Measurements from ENCODE around the gene LIMS1.
"Not testable (repeated sequence)": the region's sequence is repeated elsewhere in the genome, so short reads cannot be mapped to it uniquely, and the experiment has no call there.

LIMS1 gene

GRCh38 chr2:108704871-108705270 is 170.6 kb downstream of the LIMS1 start:
- DNase-seq: no peak
- no peak overlapping the region for H2AFZ ChIP-seq (ENCODE audit: insufficient read depth, low read length, poor library complexity)
- H3K14ac ChIP-seq (ENCODE audit: low read length): no peak overlapping the region
- no peak overlapping the region for H2BK12ac ChIP-seq (ENCODE audit: low read length)
- H3K79me2 ChIP-seq (ENCODE audit: control insufficient read depth, insufficient read depth, low read length, poor library complexity): no peaks in the 10 kb centered on the region
- no peak overlapping the region for H3K4me3 ChIP-seq (ENCODE audit: low read depth, low read length)
- H3K23ac ChIP-seq (ENCODE audit: low read length): no peak overlapping the region
- H3K36me3 ChIP-seq (ENCODE audit: control insufficient read depth in 1 of 2, insufficient read depth in 2 of 2, low read length in 2 of 2): no peaks in the 10 kb centered on the region
- no peaks in the 10 kb centered on the region for H3K27me3 ChIP-seq (ENCODE audit: insufficient read depth, low read length)
- H2BK120ac ChIP-seq (ENCODE audit: insufficient read depth, low read length, poor library complexity): no peak overlapping the region
- no peaks in the 10 kb centered on the region for H3K4me1 ChIP-seq (ENCODE audit: control insufficient read depth in 1 of 2, insufficient read depth in 2 of 2, low read length in 2 of 2)
- no CpG with 5 or more reads among the region's 1 CpG for WGBS (ENCODE audit: extremely low coverage, insufficient coverage, insufficient read length)
- H3K9me3 ChIP-seq (ENCODE audit: insufficient read depth, low read depth, low read length): no peaks in the 10 kb centered on the region
- no peak overlapping the region for H4K91ac ChIP-seq (ENCODE audit: low read depth, low read length)
- H3K4me2 ChIP-seq (ENCODE audit: low read length): no peak overlapping the region
- H2BK5ac ChIP-seq (ENCODE audit: low read depth, low read length, poor library complexity): no peak overlapping the region
- no peak overlapping the region for H3K27ac ChIP-seq (ENCODE audit: low read depth, low read length)
- H3K79me1 ChIP-seq (ENCODE audit: low read length): no peaks in the 10 kb centered on the region
- no peak overlapping the region for H3K4ac ChIP-seq (ENCODE audit: low read depth, low read length)
- no peak overlapping the region for H3K18ac ChIP-seq (ENCODE audit: low read length)
- no peak overlapping the region for H2AK5ac ChIP-seq (ENCODE audit: low read length)
- H4K8ac ChIP-seq (ENCODE audit: low read depth, low read length): no peak overlapping the region
- no peak overlapping the region for H4K12ac ChIP-seq (ENCODE audit: low read depth, low read length)
- H3K9ac ChIP-seq (ENCODE audit: low read length): no peak overlapping the region

DNA sequence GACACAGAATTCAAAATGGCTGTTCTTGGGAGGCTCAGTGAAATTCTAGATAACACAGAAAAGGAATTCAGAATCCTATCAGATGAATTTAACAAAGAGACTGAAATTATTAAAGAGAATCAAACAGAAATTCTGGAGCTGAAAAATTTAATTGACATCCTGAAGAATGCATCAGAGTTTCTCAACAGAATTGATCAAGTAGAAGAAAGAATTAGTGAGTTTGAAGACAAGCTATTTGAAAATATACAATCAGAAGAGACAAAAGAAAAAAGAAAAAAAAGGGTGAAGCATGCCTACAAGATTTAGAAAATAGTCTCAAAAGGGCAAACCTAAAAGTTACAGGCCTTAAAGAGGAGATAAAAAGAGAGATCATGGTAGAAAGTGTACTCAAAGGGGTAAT is 173.0 kb downstream of the LIMS1 start:
- no peak overlapping the region for H3K23ac ChIP-seq (ENCODE audit: low read length)

DNA sequence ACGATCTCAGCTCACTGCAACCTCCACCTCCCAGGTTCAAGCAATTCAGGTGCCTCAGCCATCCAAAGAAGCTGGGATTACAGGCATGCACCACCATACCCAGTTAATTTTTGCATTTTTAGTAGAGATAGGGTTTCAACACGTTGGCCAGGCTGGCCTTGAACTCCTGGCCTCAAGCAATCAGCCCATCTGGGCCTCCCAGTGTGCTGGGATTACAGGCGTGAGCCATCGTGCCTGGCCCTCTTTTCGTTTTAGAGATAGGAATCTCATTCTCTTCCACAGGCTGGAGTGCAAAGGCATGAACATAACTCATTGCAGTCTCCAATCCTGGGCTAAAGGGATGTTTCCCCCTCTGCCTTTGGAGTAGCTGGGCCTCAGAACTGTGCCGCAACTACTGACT is 182.7 kb downstream of the LIMS1 start:
- no CpG with 5 or more reads among the region's 6 CpGs for WGBS (ENCODE audit: extremely low coverage, insufficient coverage, insufficient read length)
- not testable (repeated sequence) for H2AK5ac ChIP-seq (ENCODE audit: low read length); H3K27ac ChIP-seq (ENCODE audit: low read depth, low read length); H3K79me2 ChIP-seq (ENCODE audit: control insufficient read depth, insufficient read depth, low read length, poor library complexity); H3K9me3 ChIP-seq (ENCODE audit: insufficient read depth, low read depth, low read length); H3K4me3 ChIP-seq (ENCODE audit: low read depth, low read length); H3K27me3 ChIP-seq (ENCODE audit: insufficient read depth, low read length); H2BK5ac ChIP-seq (ENCODE audit: low read depth, low read length, poor library complexity); H3K36me3 ChIP-seq (ENCODE audit: control insufficient read depth in 1 of 2, insufficient read depth in 2 of 2, low read length in 2 of 2); H3K9ac ChIP-seq (ENCODE audit: low read length); H2BK12ac ChIP-seq (ENCODE audit: low read length); H3K23ac ChIP-seq (ENCODE audit: low read length); DNase-seq; H3K79me1 ChIP-seq (ENCODE audit: low read length); H3K14ac ChIP-seq (ENCODE audit: low read length); H2AFZ ChIP-seq (ENCODE audit: insufficient read depth, low read length, poor library complexity); H4K91ac ChIP-seq (ENCODE audit: low read depth, low read length); H2BK120ac ChIP-seq (ENCODE audit: insufficient read depth, low read length, poor library complexity); H3K18ac ChIP-seq (ENCODE audit: low read length); H4K12ac ChIP-seq (ENCODE audit: low read depth, low read length); H3K4me2 ChIP-seq (ENCODE audit: low read length); H3K4ac ChIP-seq (ENCODE audit: low read depth, low read length); H3K4me1 ChIP-seq (ENCODE audit: control insufficient read depth in 1 of 2, insufficient read depth in 2 of 2, low read length in 2 of 2); H4K8ac ChIP-seq (ENCODE audit: low read depth, low read length)

More for the DNA sequence above, 173.0 kb downstream of the LIMS1 start:
- Histone ChIP-seq H2AK5ac (ENCODE audit: low read length) (no peak overlapping the region), H3K79me1 (ENCODE audit: low read length) (no peaks in the 10 kb centered on the region), H3K79me2 (ENCODE audit: control insufficient read depth, insufficient read depth, low read length, poor library complexity) (no peaks in the 10 kb centered on the region), H3K9ac (ENCODE audit: low read length) (no peak overlapping the region), H3K4me1 (ENCODE audit: control insufficient read depth in 1 of 2, insufficient read depth in 2 of 2, low read length in 2 of 2) (no peaks in the 10 kb centered on the region), H4K12ac (ENCODE audit: low read depth, low read length) (no peak overlapping the region), H2BK5ac (ENCODE audit: low read depth, low read length, poor library complexity) (no peak overlapping the region), H4K8ac (ENCODE audit: low read depth, low read length) (no peak overlapping the region), H3K14ac (ENCODE audit: low read length) (no peak overlapping the region), H3K4me3 (ENCODE audit: low read depth, low read length) (no peak overlapping the region), H3K27me3 (ENCODE audit: insufficient read depth, low read length) (no peaks in the 10 kb centered on the region), H2AFZ (ENCODE audit: insufficient read depth, low read length, poor library complexity) (no peak overlapping the region), H3K4ac (ENCODE audit: low read depth, low read length) (no peak overlapping the region), H2BK120ac (ENCODE audit: insufficient read depth, low read length, poor library complexity) (no peak overlapping the region), H3K18ac (ENCODE audit: low read length) (no peak overlapping the region), H3K4me2 (ENCODE audit: low read length) (no peak overlapping the region), H4K91ac (ENCODE audit: low read depth, low read length) (no peak overlapping the region), H2BK12ac (ENCODE audit: low read length) (no peak overlapping the region), H3K36me3 (ENCODE audit: control insufficient read depth in 1 of 2, insufficient read depth in 2 of 2, low read length in 2 of 2) (no peaks in the 10 kb centered on the region), H3K9me3 (ENCODE audit: insufficient read depth, low read depth, low read length) (no peaks in the 10 kb centered on the region), H3K27ac (ENCODE audit: low read depth, low read length) (no peak overlapping the region)
- no peak for DNase-seq

DNA sequence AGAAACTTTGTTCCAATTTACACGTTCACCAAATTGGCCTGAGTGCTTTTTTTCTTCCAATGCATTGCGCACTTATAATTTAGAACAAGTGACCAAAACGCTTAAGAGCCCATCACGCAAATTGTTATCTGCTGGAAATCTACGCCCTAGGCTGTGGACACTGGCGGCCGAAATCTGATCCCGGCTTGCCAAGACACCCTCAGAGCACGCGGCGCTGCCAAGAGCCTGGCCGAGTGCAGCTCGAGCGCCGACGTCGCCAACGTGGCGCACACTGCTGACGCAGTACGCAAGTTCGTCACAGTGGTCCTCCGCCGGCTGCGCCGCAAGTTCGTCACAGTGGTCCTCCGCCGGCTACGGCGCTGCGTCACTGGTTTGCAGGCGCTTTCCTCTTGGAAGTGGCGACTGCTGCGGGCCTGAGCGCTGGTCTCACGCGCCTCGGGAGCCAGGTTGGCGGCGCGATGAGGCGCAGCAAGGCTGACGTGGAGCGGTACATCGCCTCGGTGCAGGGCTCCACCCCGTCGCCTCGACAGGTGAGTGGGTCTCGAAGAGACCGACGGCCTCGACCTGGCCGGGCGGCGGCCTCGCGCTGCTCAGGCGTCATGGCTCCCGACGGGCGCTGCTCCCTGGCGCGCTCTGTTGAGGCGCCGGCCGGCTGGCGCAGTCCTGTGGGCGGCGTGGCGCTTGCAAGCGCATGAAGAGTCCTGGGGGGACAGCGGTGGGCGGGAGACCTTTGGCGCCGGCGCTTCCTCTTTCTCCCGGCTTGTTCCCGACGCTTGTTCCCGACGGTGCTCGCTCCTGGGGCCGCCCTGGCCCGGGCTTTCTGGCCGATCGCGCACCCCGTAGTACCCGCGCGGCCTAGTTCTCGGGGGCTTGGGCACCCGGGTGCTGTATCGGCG is 185.1 kb downstream of the LIMS1 start, which contains the start of gene RANBP2:
Gene RANBP2 (plus strand): TSS at position 334 of the 896 bp plus-strand sequence. CDS start 125 bp downstream, at position 459.
- H4K8ac ChIP-seq (ENCODE audit: low read depth, low read length): peak within 1 kb of the TSS; percentile 100
- H2AK5ac ChIP-seq (ENCODE audit: low read length): peak within 1 kb of the TSS; percentile 81
- H3K27ac ChIP-seq (ENCODE audit: low read depth, low read length): peak within 1 kb of the TSS; percentile 80
- peaks cover 0 to 3% of the 10 kb centered on the region in 2 experiments for H3K4me1 ChIP-seq (ENCODE audit: control insufficient read depth in 1 of 2, insufficient read depth in 2 of 2, low read length in 2 of 2)
- peak within 1 kb of the TSS; percentile 82 for H3K4ac ChIP-seq (ENCODE audit: low read depth, low read length)
- no peak within 1 kb of the TSS for H2BK12ac ChIP-seq (ENCODE audit: low read length)
- H2BK5ac ChIP-seq (ENCODE audit: low read depth, low read length, poor library complexity): peak within 1 kb of the TSS; percentile 76
- H4K91ac ChIP-seq (ENCODE audit: low read depth, low read length): peak within 1 kb of the TSS; percentile 91
- peak within 1 kb of the TSS; percentile 99 for H3K14ac ChIP-seq (ENCODE audit: low read length)
- H3K27me3 ChIP-seq (ENCODE audit: insufficient read depth, low read length): no peaks in the 10 kb centered on the region
- peak; percentile 99 for DNase-seq
- WGBS (ENCODE audit: extremely low coverage, insufficient coverage, insufficient read length): no CpG with 5 or more reads among the region's 97 CpGs
- peak within 1 kb of the TSS; percentile 90 for H3K4me3 ChIP-seq (ENCODE audit: low read depth, low read length)
- H3K79me1 ChIP-seq (ENCODE audit: low read length): peaks cover 4% of the 10 kb centered on the region
- H3K79me2 ChIP-seq (ENCODE audit: control insufficient read depth, insufficient read depth, low read length, poor library complexity): peaks cover 4% of the 10 kb centered on the region
- peak within 1 kb of the TSS; percentile 72 for H3K4me2 ChIP-seq (ENCODE audit: low read length)
- peak within 1 kb of the TSS; percentile 99 for H3K18ac ChIP-seq (ENCODE audit: low read length)
- H3K9me3 ChIP-seq (ENCODE audit: insufficient read depth, low read depth, low read length): no peaks in the 10 kb centered on the region
- peak within 1 kb of the TSS; percentile 99 for H4K12ac ChIP-seq (ENCODE audit: low read depth, low read length)
- H3K36me3 ChIP-seq (ENCODE audit: control insufficient read depth in 1 of 2, insufficient read depth in 2 of 2, low read length in 2 of 2): no peaks in the 10 kb centered on the region
- H3K9ac ChIP-seq (ENCODE audit: low read length): peak within 1 kb of the TSS; percentile 85
- peak within 1 kb of the TSS; percentile 92 for H2BK120ac ChIP-seq (ENCODE audit: insufficient read depth, low read length, poor library complexity)
- no peak within 1 kb of the TSS for H3K23ac ChIP-seq (ENCODE audit: low read length)
- H2AFZ ChIP-seq (ENCODE audit: insufficient read depth, low read length, poor library complexity): peak within 1 kb of the TSS; percentile 100

Data from trophoblast cell (in vitro differentiated cells and primary cell).